Kidney (tissue), 14 donors: ENCODE results near the gene ENTREP1. TPM values are rescaled to one million over a fixed set of nuclear protein-coding genes. Genes with fewer than 3 reads are reported as not detected.

Experiments
- DNase-seq, 5 donors: peaks; one replicate each; pipeline ENCODE4 v3.0.0-alpha.2; 2013 to 2020
- FAIRE-seq: peaks from 2 replicates; lab custom pipeline; 2012; peaks lifted over from hg19 to GRCh38; lab: Jason Lieb, UNC
- H3K27ac ChIP-seq, 2 donors: one replicate each; pipeline ENCODE4 v1.7.0; 2013; ENCODE audit warnings: low read depth in 2 of 2, low read length in 2 of 2, inconsistent platforms in 1 of 2
- H3K27me3 ChIP-seq: one replicate; pipeline ENCODE4 v1.7.1; 2013; ENCODE audit warnings: low read length, inconsistent platforms; ENCODE audit not compliant: control insufficient read depth, insufficient read depth
- H3K36me3 ChIP-seq, 3 donors: one replicate each; pipeline versions ENCODE4 v1.7.0 to v1.7.1; 2013; ENCODE audit warnings: low read length in 3 of 3, control low read depth in 1 of 3, inconsistent platforms in 1 of 3; ENCODE audit not compliant: insufficient read depth in 3 of 3, control insufficient read depth in 2 of 3
- H3K4me1 ChIP-seq, 3 donors: one replicate each; pipeline versions ENCODE4 v1.7.0 to v1.7.1; 2013; ENCODE audit warnings: low read length in 3 of 3, inconsistent platforms in 1 of 3, low read depth in 1 of 3; ENCODE audit not compliant: control insufficient read depth in 2 of 3, insufficient read depth in 2 of 3
- H3K4me3 ChIP-seq, 3 donors: one replicate each; pipeline versions ENCODE4 v1.7.0 to v1.8.1; 2013; ENCODE audit warnings: low read length in 3 of 3, control low read depth in 1 of 3, inconsistent platforms in 1 of 3
- H3K9ac ChIP-seq, 3 donors: one replicate each; pipeline versions ENCODE4 v1.7.0 to v1.7.1; 2013; ENCODE audit warnings: low read length in 3 of 3, control low read depth in 1 of 3, inconsistent platforms in 1 of 3
- H3K9me3 ChIP-seq, 3 donors: one replicate each; pipeline versions ENCODE4 v1.7.0 to v1.7.1; 2013; ENCODE audit warnings: low read length in 3 of 3, control low read depth in 1 of 3, inconsistent platforms in 1 of 3; ENCODE audit not compliant: control insufficient read depth in 2 of 3, insufficient read depth in 1 of 3
- CTCF ChIP-seq: IDR thresholded peaks from 3 replicates; pipeline ENCODE4 v1.5.1; 2012; ENCODE audit warnings: mild to moderate bottlenecking, moderate library complexity, borderline replicate concordance; ENCODE audit not compliant: insufficient read depth; ENCODE audit errors: extremely low read depth
- intact Hi-C: fragments of 100-400 bp; cut with DNase I; formaldehyde crosslinking; loops from one replicate; pipeline ENCODE4 v1.11.1; 2022
- polyA plus RNA-seq: library from polyadenylated mRNA; stranded (reverse); fragments of 350-450 nt; fragmentation: Illumina TruSeq; extraction: RNeasy Lipid Tissue Mini Kit (QIAGEN cat#74804); gene quantifications from one replicate; pipeline ENCODE4 v1.2.3, GENCODE V29; 2014; ENCODE audit warnings: low read depth, low replicate concordance; ENCODE audit not compliant: insufficient read depth
- total RNA-seq: library from RNA; stranded (reverse); fragmentation: NEBNext Ultra II Directional; extraction: Animal tissue kit (Norgen Biotek cat#: 25700); gene quantifications from one replicate; pipeline ENCODE4 v1.2.1, GENCODE V29; 2021
- donor health status: control.
- donor health status: control.
- donor health status: control.
- donor health status: control.
- donor health status: control.
- donor health status: DM: yes; HTN: yes; CAD: no.
- donor health status: Normal renal cell carcinoma (clear cell type).

Gene ENTREP1
- total and polyA plus RNA-seq, 2 donors from 2014 or later: 7.5 to 8.6 TPM

- DNase-seq (no peak), FAIRE-seq (no peak)
- TF ChIP-seq CTCF: no peak
- Histone ChIP-seq H3K36me3 (no peaks in the 10 kb centered on the region), H3K4me3 (no peak overlapping the region), H3K27me3 (no peaks in the 10 kb centered on the region), H3K4me1 (no peaks in the 10 kb centered on the region), H3K9me3 (no peaks in the 10 kb centered on the region), H3K9ac (no peak overlapping the region), H3K27ac (no peak overlapping the region)
- intact Hi-C loops: no loop called here
These were observed 29.0 kb upstream of the ENTREP1 start for GRCh38 chr9:69295872-69296552.

GRCh38 chr9:69297300-69297980 is 27.6 kb upstream of the ENTREP1 start:
- no peak for TF ChIP-seq CTCF
- intact Hi-C loops: no loop called here
- Histone ChIP-seq H3K4me3 (no peak overlapping the region), H3K4me1 (no peaks in the 10 kb centered on the region), H3K9ac (no peak overlapping the region), H3K36me3 (no peaks in the 10 kb centered on the region), H3K9me3 (no peaks in the 10 kb centered on the region), H3K27me3 (no peaks in the 10 kb centered on the region), H3K27ac (no peak overlapping the region)
- FAIRE-seq (no peak), DNase-seq (no peak)

GRCh38 chr9:69299315-69299714 is 25.7 kb upstream of the ENTREP1 start:
- Histone ChIP-seq H3K36me3 (no peaks in the 10 kb centered on the region), H3K9ac (no peak overlapping the region), H3K27me3 (no peaks in the 10 kb centered on the region), H3K4me1 (no peaks in the 10 kb centered on the region), H3K4me3 (no peak overlapping the region), H3K27ac (no peak overlapping the region), H3K9me3 (no peaks in the 10 kb centered on the region)
- FAIRE-seq: no peak
- intact Hi-C loops: no loop called here
- no peak for DNase-seq
- no peak for TF ChIP-seq CTCF
